Left renal cortex interstitium (tissue), 4 donors: Measurements from ENCODE around the gene PRKCH. TPM values are rescaled to one million over a fixed set of nuclear protein-coding genes. Genes with fewer than 3 reads are reported as not detected.
"Not testable (repeated sequence)": the region's sequence is repeated elsewhere in the genome, so short reads cannot be mapped to it uniquely, and the experiment has no call there.

Experiments used
- DNase-seq, 4 donors: peaks; one replicate each; pipeline ENCODE4 v3.0.0-alpha.2; 2013; ENCODE audit warnings: low read depth in 4 of 4, low spot score in 2 of 4, missing footprints in 1 of 4
- polyA plus RNA-seq, 4 donors: library from polyadenylated mRNA; unstranded; fragments of 120-200 nt; gene quantifications; one replicate each; pipeline ENCODE4 v1.2.1, GENCODE V29; 2013; ENCODE audit not compliant: insufficient read length in 4 of 4

The PRKCH gene
- polyA plus RNA-seq, 4 donors, result 14.3 to 20.1 (median 16.6) TPM

DNA sequence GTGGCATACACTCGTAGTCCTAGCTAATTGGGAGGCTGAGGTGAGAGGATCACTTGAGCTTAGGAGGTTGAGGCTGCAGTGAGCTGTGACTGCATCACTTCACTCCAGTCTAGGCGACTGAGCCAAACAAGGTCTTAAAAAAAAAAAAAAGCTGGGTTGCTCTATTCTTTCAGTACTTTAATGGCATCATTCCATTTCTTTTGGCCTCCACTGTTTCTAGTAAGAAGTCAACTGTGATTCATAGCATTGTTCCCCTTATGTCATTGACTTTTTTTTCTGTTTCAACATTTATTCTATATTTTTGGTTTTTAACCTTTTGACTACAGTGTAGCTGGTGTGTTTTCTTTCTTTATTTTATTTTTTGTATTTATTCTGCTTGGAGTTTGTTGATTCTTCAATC lies 16.7 kb upstream of the PRKCH start:
- no peak for DNase-seq

DNA sequence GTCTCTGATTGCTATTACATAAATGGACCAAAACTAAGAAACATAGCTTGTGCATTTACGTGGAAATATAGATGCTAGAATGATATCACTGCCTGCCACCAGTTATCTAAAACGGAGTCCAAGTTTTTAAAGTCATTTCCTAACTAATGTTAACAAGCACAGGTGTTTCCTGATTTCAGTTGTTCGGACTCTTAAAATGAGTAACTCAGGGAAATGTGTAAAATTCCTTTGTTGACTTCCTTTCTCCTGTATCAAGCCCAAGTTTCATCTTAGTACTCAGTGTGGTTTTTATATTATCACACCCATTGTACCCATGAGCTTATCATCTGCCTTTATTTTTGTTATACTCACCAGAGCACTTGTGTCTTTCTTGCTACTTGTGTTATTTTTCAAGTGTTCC lies 13.2 kb upstream of the PRKCH start:
- DNase-seq, result no peak

DNA sequence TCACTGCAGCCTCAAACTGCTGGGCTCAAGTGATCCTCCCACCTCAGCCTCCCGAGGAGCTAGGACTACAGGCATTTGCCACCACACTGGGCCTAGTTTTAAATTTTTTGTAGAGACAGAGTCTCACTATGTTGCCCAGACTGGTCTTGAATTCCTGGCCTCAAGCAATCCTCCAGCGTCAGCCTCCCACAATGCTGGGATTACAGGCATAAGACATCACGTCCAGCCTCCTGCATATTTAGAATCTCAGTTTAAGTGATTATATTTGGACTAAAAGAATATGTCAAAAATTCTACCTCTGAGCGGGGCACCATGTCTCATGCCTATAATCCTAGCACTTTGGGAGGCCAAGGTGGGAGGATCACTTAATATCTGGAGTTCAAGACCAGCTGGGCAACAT lies 12.7 kb upstream of the PRKCH start:
- not testable (repeated sequence) for DNase-seq

DNA sequence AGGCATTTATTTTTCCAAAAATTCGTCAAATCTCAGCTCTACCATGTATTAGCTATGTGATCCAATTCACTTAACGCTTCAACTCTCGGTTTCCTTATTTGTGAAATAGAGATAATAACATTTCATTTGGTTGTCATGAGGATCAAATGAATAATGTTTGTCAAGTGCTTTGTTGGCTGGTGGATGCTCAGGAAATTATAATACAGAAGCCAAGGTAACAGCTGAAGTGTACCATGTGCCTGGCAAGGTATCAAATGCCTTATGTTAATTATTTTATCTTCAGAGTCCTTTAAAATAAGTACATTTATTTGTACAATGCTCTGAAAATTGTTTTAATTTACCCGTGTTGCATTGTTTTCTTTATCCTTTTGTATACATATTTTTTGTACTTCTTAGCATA lies 6.1 kb upstream of the PRKCH start:
- no peak for DNase-seq

DNA sequence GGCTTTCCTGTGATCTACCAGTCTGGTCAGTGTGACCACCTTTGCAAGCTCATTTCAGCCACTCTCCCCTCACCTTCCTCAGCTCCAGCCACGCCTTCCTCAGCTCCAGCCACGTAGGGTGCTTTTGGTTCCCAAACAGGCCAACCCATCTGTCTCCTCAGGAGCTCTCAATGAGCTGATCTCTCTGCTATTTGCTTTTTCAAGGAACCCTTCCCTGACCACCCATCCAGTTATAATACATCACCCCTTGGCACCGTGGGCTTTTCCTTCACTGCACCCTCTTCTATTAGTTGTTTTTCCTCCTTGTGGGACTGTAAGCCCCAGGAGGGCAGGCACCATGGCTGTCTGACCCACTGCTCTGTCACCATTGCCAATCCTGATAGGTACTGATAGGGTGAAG lies 2.3 kb upstream of the PRKCH start:
- no peak for DNase-seq

DNA sequence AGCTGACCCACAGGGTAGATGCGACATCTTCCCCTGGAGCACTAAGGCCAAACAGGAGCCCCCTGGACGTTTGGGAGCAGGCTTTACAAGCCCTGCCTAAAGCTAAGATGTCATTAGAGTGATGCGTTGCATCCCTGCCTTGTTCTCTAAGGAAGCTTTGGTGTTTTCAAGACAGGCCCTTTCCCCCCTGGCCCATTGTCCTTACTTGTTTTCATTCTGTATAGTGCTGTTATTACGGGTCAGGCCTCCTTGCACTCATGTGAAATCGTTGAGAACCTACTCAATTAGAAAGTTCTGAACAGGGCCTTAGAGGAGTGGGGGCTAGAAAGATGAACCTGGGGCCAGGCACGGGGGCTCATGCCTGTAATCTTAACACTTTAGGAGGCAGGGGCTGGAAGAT lies 1.7 kb upstream of the PRKCH start:
- no peak for DNase-seq

DNA sequence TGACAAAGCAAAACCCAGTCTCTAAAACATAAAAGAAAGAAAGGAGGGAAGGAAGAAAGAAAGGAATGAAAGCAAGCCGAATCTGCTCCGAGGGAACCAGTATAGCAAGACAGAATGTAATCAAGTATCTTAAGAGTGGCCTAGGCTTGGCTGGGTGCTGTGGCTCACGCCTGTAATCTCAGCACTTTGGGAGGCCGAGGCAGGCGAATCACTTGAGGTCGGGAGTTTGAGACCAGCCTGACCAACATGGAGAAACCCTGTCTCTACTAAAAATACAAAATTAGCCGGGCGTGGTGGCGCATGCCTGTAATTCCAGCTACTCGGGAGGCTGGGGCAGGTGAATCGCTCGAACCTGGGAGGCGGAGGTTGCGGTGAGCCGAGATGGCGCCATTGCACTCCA lies 1.2 kb upstream of the PRKCH start:
- not testable (repeated sequence) for DNase-seq

DNA sequence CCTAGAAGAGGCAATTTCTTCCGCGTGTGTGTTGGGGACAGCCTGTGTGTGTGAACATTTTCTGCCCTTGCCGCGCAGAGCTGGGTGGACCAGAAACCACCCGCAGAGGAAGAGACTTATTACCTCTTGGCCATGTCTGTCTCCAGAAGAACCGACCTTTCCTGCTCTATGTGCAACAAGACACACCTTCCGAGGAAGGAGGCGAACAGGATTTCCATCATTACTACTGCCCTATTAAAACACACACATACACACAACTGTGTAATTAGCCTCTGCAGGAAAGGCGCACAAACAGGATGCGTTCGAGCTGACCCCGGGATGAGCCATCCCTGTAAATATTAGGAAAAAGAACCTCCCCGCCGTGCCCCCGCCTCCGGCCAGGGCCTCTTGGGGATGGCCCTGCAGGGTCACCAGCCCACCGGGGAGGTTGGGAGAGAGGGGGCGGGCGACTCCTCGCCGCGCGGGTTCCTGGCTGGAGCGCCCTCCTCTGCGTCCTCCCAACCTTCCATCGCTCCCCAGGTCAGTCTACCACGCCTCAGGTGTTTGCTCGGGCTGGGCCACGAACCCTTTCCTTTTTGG lies 484 bp upstream of the PRKCH start:
- no peak for DNase-seq

DNA sequence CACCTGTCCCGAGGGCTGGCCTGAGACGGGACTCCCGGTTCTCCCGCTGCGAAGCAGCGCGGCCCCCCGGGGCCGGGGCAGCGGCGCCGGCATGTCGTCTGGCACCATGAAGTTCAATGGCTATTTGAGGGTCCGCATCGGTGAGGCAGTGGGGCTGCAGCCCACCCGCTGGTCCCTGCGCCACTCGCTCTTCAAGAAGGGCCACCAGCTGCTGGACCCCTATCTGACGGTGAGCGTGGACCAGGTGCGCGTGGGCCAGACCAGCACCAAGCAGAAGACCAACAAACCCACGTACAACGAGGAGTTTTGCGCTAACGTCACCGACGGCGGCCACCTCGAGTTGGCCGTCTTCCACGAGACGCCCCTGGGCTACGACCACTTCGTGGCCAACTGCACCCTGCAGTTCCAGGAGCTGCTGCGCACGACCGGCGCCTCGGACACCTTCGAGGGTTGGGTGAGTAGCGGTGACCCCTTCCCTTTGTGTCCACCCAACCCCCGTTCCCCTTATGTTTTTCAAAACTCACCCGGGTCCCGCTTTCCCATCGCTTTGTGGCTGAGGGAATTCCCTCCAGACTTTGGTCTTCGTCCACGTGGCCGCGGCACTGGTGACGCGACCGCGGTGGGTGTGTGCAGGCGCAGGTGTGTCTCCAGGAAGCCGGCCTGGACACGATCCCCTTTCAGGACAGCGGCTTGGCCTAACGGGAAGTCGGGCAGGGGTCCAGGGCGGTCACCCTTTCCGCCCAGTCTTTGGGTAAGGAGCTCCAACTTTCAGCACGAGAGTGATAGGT lies 826 bp downstream of the PRKCH start:
- no peak for DNase-seq

DNA sequence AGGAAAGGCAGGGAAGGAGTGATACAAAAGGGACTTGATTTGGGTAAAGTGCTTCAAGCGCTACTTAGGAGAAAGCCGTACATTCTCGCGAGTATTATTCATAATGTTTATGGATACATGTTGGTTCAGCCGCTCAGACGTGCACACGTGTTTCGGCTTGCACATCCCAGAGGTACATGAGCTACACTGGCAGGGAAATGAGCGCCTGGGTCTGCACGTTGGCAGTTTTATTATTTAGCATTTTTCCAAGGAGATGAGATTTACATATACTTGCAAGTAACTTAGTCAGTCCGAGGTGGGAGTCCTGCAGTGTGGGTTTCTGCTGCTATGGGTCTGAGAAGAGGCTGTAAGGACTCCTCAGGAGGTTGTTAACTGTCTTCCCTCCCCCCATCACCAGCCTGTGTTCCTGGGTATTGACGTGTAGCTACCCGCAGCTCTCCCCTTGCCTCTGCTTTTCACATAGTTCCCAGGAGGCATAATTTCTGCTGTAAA lies 1.5 kb downstream of the PRKCH start:
- no peak for DNase-seq

DNA sequence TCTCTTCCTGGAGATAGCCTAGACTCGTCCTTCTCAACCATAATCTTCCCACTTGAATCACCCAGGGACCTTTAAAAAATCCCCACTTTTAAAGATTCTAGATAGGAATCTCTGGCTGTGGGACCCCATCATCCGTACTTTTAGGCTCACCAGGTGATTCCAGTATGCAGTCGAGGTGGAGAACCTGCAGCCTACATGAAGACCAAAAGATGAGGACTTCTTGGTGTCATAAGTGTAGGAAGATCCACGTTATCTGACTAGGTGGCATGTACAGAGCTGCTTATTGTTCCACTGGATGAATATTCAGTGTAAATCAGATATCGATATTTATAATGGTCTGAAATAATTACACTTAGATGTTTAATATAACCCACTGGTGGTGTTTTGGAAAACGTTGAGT lies 2.6 kb downstream of the PRKCH start:
- no peak for DNase-seq

DNA sequence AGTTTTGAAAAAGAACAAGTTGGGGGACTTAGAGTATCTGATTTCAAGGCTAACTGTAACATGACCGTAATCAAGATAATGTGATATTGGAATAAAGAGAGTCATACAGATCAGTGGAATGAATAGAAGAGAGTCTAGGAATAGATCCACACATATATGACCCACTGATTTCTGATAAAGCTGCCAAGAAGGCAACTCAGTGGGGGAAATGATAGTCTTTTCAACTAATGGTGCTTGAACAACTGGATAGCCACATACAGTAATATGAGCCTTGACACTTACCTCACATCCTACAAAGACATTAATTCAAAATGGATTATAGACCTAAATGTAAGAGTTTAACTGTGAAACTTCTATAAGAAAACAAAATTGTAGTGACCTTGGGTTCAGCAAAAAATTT lies 3.8 kb downstream of the PRKCH start:
- DNase-seq, result no peak

DNA sequence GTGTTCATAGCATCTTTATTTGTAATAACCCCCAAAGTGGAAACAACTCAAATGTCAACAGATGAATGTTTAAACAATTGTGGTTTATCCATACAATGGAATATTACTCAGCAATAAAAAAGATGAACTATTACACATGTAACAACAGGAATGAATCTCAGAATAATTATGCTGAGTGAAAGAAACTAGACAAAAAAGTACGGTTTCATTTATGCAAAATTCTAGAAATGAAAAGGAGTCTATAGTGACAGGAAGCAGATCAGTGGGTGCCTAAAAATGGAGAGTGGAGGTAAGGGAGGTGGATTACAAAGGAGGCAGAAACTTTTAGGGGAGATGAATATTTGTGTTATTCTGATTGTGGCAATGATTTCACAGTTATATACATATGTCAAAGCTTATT lies 4.8 kb downstream of the PRKCH start:
- DNase-seq, result no peak

DNA sequence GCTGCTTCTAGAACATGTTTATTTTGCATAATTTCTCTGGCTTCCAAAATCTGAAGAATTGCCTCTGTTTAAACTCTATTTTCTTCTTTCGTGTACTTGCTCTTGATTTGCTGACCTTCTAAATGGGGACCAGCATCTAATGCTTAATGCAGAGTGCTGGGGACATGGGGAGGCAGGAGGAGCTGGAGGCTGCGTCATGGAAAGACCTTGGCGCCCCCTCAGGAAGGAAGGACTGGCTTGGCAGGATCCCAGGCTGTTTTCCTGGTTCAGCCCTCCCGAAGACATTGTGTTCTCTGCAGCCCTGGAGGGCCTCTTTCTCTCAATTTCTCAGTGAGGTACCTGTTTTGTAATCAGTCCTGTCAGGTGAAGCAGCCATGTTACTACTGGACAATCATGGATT lies 5.5 kb downstream of the PRKCH start:
- no peak for DNase-seq

DNA sequence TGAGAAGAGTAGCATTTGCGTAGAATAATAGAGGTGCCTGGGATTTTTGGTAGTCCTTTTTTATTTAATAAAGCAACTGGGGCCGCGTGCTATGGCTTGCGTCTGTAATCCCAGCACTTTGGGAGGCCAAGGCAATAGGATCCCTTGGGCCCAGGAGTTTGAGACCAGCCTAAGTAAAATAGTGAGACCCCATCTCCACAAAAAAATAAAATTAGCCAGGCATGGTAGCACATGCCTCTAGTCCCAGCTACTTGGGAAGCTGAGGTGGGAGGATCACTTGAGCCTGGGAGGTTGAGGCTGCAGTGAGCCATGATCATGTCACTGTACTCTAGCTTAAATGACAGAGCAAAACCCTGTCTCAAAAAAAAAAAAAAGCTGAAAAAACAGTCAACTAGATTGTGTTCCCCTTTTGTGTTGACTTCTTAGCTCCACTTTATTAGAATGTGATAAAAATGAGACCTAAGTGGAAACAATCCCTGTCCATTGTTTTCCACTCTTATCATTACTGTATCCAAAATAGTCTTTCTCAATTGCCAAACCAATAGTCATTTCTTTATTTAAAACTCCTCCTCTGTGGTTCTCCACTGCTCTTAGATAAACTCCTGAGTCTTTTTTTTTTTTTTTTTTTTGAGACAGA lies 7.4 kb downstream of the PRKCH start:
- DNase-seq, result no peak

DNA sequence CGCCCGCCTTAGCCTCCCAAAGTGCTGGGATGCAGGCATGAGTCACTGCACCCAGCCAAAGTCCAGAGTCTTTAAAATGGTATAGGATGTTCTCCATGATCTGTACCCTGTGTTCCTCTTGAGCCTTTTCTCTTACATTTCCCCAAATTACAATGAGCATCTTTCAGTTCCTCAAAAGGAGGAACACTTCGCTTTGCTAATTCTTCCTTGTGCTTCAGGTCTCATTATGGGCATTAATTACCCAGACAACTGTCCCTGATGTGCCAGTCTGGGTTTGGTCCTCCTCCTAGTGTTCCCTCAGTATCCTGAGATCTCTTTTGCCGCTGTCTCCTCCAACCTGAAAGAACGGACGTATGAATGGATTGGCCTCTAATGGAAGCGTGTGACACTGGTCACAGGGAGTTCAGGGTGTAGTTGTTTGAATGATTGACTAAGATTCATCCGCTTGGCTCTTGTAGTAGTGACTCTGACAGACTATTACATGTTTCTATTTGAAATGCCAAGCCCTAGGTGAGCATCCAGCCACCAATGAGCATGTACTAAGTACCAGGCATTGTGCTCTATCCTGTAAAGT lies 8.2 kb downstream of the PRKCH start:
- DNase-seq, result no peak

DNA sequence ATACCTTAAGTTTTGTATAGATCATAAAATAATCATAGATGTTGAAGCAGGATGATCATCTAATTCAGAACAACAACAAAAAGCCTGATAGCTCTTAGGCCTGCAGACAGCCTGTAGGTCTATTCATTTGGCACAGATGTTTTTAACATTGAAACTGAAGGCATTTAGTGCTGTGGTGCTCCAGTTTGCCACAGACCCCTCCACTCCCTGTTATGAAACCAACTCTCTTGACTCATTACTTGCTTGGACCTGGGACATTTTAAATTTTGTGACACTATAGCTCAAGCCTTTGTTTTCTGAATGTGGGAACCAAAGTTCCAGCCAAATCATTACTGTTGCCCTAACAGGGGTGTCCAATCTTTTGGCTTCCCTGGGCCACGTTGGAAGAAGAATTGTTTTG lies 9.1 kb downstream of the PRKCH start:
- no peak for DNase-seq

DNA sequence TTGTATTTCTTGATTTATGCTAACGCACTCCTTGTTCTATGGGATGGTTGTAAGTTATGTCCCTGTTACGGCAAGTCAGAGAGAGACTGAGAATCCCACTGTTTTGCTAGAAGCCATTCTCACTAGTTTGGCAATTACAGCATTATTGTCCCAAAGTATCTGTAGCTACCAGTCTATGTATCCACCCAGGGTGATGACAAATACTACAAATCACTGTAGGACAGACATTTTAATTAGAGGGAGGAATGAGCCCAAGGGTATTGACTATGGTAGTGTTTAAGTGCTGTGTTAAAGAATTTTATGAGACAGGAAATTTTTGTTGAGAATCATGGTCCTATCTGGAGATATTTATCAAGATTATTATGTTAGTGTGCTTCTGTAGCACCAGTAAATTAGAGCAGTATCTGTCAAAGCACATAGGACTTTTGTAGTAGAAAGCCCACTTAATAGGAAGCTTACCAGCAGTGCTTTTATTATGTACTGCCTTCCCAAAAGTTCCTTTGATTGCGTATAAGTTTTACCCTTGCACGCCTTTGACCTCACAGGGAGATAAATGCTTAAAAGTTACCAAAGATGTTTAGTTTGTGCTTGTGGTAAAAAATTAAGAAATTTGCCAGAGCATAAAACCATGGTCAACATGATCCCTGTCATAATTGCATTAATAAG lies 10.7 kb downstream of the PRKCH start:
- DNase-seq, result no peak

DNA sequence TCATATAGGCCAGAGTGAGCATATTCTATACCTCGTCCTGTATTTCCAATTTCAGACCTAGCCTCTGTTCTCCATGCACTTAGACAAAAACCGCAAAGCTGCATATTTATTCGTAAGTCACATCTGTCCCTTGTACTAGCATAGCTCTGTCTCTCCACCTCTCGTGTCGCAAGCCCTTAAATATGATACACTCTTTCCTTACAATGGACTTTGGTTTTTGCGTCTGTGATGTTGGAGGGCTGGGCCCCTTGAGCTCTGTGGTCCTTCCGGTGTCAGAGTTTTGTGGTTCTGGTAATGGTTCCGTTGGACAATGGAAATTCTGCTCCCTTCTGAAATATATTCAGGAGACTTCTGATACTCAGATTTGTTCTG lies 11.3 kb downstream of the PRKCH start:
- no peak for DNase-seq

DNA sequence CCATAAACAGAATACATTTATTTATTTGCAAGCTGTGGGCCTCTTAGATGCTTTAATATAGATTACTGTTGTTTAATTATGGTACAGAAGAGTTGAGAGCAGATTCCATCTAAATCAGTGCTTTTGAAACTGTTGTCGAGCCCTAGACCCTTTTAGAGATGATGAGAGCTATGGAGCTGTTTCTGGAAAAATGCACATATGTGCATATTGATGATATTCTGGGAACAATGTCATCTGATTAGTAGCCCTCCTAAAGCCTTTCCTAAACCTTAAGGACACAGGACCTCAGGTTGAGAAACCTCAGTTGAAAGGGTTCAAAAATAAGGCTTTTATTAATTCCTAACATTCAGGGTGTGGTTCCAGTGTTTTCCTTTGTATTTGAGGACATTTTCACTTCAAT lies 11.7 kb downstream of the PRKCH start:
- no peak for DNase-seq

DNA sequence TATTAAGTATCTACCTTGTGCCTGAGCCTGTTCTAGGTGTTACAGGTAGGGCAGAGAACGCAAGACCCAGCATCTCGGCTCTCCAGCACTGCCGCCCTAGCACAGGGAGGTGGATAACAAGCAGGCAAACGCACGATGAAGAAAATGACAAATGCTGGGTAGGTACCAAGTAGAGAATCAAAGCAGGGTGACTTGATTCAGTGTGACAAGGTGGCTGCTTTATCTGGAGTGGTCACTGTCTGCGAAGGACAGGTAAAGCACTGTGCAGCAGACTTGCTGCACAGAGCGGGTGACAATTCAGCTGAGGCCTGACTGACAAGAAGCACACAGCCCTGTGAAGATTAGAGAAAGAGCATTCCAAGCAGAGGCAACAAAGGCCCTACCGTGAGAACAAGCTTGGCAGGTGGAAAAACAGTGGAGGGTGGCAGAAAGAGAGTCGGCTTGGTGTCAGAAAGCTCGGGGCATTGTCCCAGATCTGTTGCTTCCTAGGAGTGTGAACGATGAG lies 12.9 kb downstream of the PRKCH start:
- no peak for DNase-seq
